A673 (cell line): ENCODE data around the gene IL12A. TPM values are rescaled to one million over a fixed set of nuclear protein-coding genes. Genes with fewer than 3 reads are reported as not detected.

ENCODE experiments used
- BruUV-seq: library from RNA; stranded (reverse); fragments of 400-500 nt; replicated peaks from 2 replicates; lab custom pipeline; 2021; lab: Mats Ljungman, UMichigan
- CTCF ChIA-PET: fragments of 300-600 bp; sonication (Branson Sonifier 250); formaldehyde crosslinking; loops from one replicate; lab custom pipeline; 2022; ENCODE audit warnings: antibody characterized with exemption; lab: Charles Lee
- POLR2A ChIA-PET: fragments of 300-600 bp; sonication (Branson Sonifier 250); formaldehyde crosslinking; loops from one replicate; lab custom pipeline; 2022; ENCODE audit warnings: antibody characterized with exemption; ENCODE audit not compliant: low non-redundant PET; lab: Charles Lee
- DNase-seq: peaks from one replicate; pipeline ENCODE4 v3.0.0-alpha.2; 2015; ENCODE audit warnings: low spot score
- H3K27ac ChIP-seq: fragments of 200-600 bp; sonication (generic); 2 replicates; pipeline ENCODE4 v1.5.1; 2016; ENCODE audit warnings: mixed run types, low read depth, mild to moderate bottlenecking, mixed read lengths, antibody characterized with exemption, low read length; ENCODE audit not compliant: poor library complexity, severe bottlenecking
- H3K27me3 ChIP-seq: fragments of 200-600 bp; sonication (generic); replicated peaks from 2 replicates; pipeline ENCODE4 v1.6.1; 2017; ENCODE audit warnings: mixed run types, low read depth, mild to moderate bottlenecking, mixed read lengths, antibody characterized with exemption, low read length; ENCODE audit not compliant: insufficient read depth, poor library complexity
- H3K36me3 ChIP-seq: fragments of 200-600 bp; sonication (generic); 2 replicates; pipeline ENCODE4 v1.6.1; 2016; ENCODE audit warnings: mixed run types, mild to moderate bottlenecking, mixed read lengths, antibody characterized with exemption, low read length; ENCODE audit not compliant: insufficient read depth, poor library complexity, severe bottlenecking
- H3K4me1 ChIP-seq: fragments of 200-600 bp; sonication (generic); 2 replicates; pipeline ENCODE4 v1.6.1; 2017; ENCODE audit warnings: mixed run types, mild to moderate bottlenecking, mixed read lengths, antibody characterized with exemption, low read length; ENCODE audit not compliant: insufficient read depth, poor library complexity, severe bottlenecking
- H3K4me3 ChIP-seq: fragments of 200-600 bp; sonication (generic); 2 replicates; pipeline ENCODE4 v1.5.1; 2016; ENCODE audit warnings: low read depth, mixed run types, mild to moderate bottlenecking, mixed read lengths, low read length; ENCODE audit not compliant: poor library complexity, severe bottlenecking
- H3K9me3 ChIP-seq: fragments of 200-600 bp; sonication (generic); 2 replicates; pipeline ENCODE4 v1.6.1; 2016; ENCODE audit warnings: mixed run types, low read depth, mild to moderate bottlenecking, mixed read lengths, antibody characterized with exemption, low read length; ENCODE audit not compliant: poor library complexity, severe bottlenecking
- CTCF ChIP-seq: fragments of 300-800, 200-600 bp; sonication (generic); conservative IDR thresholded peaks from 2 replicates; pipeline ENCODE4 v1.5.1; 2017; ENCODE audit warnings: low read depth, mild to moderate bottlenecking, antibody characterized with exemption, low read length, moderate library complexity, mixed read lengths
- EZH2 ChIP-seq: fragments of 200-600 bp; sonication (generic); IDR thresholded peaks from 2 replicates; pipeline ENCODE4 v1.6.1; 2017; ENCODE audit warnings: borderline replicate concordance, low read depth, mild to moderate bottlenecking, mixed read lengths, antibody characterized with exemption, low read length; ENCODE audit not compliant: poor library complexity, severe bottlenecking
- intact Hi-C: fragments of 100-400 bp; cut with micrococcal nuclease; formaldehyde crosslinking; loops from one replicate; pipeline ENCODE4 v1.10.0; 2022; ENCODE audit not compliant: unreplicated experiment
- total RNA-seq: library from RNA; stranded (reverse); gene quantifications from 2 replicates; pipeline ENCODE4 v1.2.3, GENCODE V29; 2021

IL12A gene
- total RNA-seq, 1 experiment from 2014 or later: not detected

GRCh38 chr3:159960188-159961148 lies 28.2 kb upstream of the IL12A start:
- Histone ChIP-seq H3K4me3 (no peak overlapping the region), H3K4me1 (no peaks in the 10 kb centered on the region), H3K27me3 (peaks cover 4% of the 10 kb centered on the region), H3K36me3 (no peaks in the 10 kb centered on the region), H3K9me3 (no peaks in the 10 kb centered on the region), H3K27ac (no peak overlapping the region)
- POLR2A ChIA-PET: no interaction called here
- DNase-seq: no peak
- TF ChIP-seq CTCF (no peak), EZH2 (no peak)
- no TSS peak for BruUV-seq
- CTCF ChIA-PET: no interaction called here
- intact Hi-C loops: no loop called here

GRCh38 chr3:159964166-159964973 lies 24.3 kb upstream of the IL12A start:
- H3K27me3 ChIP-seq: no peaks in the 10 kb centered on the region
- no peak for DNase-seq
- H3K36me3 ChIP-seq: no peaks in the 10 kb centered on the region
- no peak overlapping the region for H3K27ac ChIP-seq
- H3K4me3 ChIP-seq: no peak overlapping the region
- no peak for TF ChIP-seq CTCF
- TF ChIP-seq EZH2: no peak
- intact Hi-C loops: no loop called here
- ChIA-PET POLR2A (no interaction called here), CTCF (no interaction called here)
- H3K4me1 ChIP-seq: no peaks in the 10 kb centered on the region
- BruUV-seq: no TSS peak
- H3K9me3 ChIP-seq: no peaks in the 10 kb centered on the region

- no peak for DNase-seq
- no peak overlapping the region for H3K4me3 ChIP-seq
- TF ChIP-seq CTCF: no peak
- CTCF ChIA-PET: no interaction called here
- intact Hi-C loops: no loop called here
- no TSS peak for BruUV-seq
- no peak overlapping the region for H3K27ac ChIP-seq
- H3K27me3 ChIP-seq: peaks cover 8% of the 10 kb centered on the region
- POLR2A ChIA-PET: no interaction called here
- no peaks in the 10 kb centered on the region for H3K9me3 ChIP-seq
- H3K4me1 ChIP-seq: no peaks in the 10 kb centered on the region
- no peaks in the 10 kb centered on the region for H3K36me3 ChIP-seq
Measured at GRCh38 chr3:159971311-159971710, 17.3 kb upstream of the IL12A start.
